Thyroid gland (tissue), 4 donors: ENCODE data around the gene IRF9. TPM values are rescaled to one million over a fixed set of nuclear protein-coding genes. Genes with fewer than 3 reads are reported as not detected.
A peak's percentile ranks its signal among the peaks of the same experiment; 100 is the strongest.

Experiments used
- DNase-seq, 2 donors: peaks; one replicate each; pipeline ENCODE4 v3.0.0-alpha.2; 2019
- H3K27ac ChIP-seq, 3 donors: fragments of 200-600 bp; sonication (generic); 1 replicate in 2 of 3; 2 replicates in 1 of 3; pipeline ENCODE4 v1.5.1; 2016 to 2019; ENCODE audit warnings: mild to moderate bottlenecking in 1 of 3, moderate library complexity in 1 of 3
- H3K27me3 ChIP-seq: fragments of 200-600 bp; sonication (generic); one replicate; pipeline ENCODE4 v1.5.1; 2019
- H3K36me3 ChIP-seq, 2 donors: fragments of 200-600 bp; sonication (generic); one replicate each; pipeline ENCODE4 v1.5.1; 2016 to 2019
- H3K4me1 ChIP-seq, 2 donors: fragments of 200-600 bp; sonication (generic); one replicate each; pipeline ENCODE4 v1.5.1; 2017 to 2019
- H3K4me3 ChIP-seq, 3 donors: fragments of 200-600 bp; sonication (generic); replicated peaks in 1 of 3; 1 replicate in 2 of 3; 2 replicates in 1 of 3; pipeline ENCODE4 v1.5.1; 2016; ENCODE audit warnings: mild to moderate bottlenecking in 1 of 3
- H3K9me3 ChIP-seq: fragments of 200-600 bp; sonication (generic); one replicate; pipeline ENCODE4 v1.5.1; 2017
- POLR2A ChIP-seq, 2 donors: fragments of 450-650 bp; IDR thresholded peaks; one replicate each; pipeline ENCODE4 v1.6.1; 2017; ENCODE audit warnings: antibody characterized with exemption in 2 of 2, mild to moderate bottlenecking in 2 of 2, moderate library complexity in 1 of 2
- WGBS, 2 donors: methylation state at CpG; one replicate each; pipeline ENCODE4 v1.1.5; 2017; 5-methylcytosine and 5-hydroxymethylcytosine counted together
- intact Hi-C: fragments of 100-400 bp; cut with DNase I; formaldehyde crosslinking; loops from one replicate; pipeline ENCODE4 v1.15.1; 2023
- total RNA-seq, 4 donors: library from RNA; depleted of rRNA; stranded (reverse); fragments of >200 nt; gene quantifications; one replicate each; pipeline ENCODE4 v1.2.3, GENCODE V29; 2016
- TF ChIP-seq, protein P1 (sequence below), 6 experiments: fragments of 200-600 bp in 3 of 6; fragments of 450-650 bp in 3 of 6; sonication (generic) in 3 of 6; IDR thresholded peaks; one replicate each; pipeline ENCODE4 v1.5.1; 2016 to 2019; ENCODE audit warnings: antibody characterized with exemption in 6 of 6, mild to moderate bottlenecking in 2 of 6, inconsistent platforms in 1 of 6, moderate library complexity in 1 of 6

Gene IRF9
- total RNA-seq, 4 donors from 2014 or later: 55.1 to 92.3 (median 70.0) TPM

DNA sequence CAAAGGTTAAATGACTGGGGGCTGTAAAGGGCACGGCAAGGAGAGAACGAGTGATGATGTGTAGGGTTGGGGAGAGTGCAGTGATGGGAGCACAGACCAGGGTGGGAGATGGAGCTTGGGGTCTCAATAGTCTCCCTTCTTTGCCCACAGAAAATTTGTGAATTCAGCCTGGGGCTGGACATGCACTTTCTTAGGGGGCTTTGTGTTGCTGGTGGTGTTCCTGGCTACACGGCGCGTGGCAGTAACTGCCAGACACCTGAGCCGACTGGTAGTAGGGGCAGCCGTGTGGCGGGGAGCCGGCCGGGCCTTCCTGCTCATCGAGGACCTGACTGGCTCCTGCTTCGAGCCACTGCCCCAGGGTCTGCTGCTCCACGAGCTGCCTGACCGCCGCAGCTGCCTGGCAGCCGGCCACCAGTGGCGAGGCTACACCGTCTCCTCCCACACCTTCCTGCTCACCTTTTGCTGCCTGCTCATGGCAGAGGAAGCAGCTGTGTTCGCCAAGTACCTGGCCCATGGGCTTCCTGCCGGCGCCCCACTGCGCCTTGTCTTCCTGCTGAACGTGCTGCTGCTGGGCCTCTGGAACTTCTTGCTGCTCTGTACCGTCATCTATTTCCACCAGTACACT is 28.9 kb upstream of the IRF9 start:
- H3K4me3 ChIP-seq: no peak overlapping the region
- WGBS, 2 donors: 57 to 60% methylated on average over 18 to 23 of the region's 24 CpGs

DNA sequence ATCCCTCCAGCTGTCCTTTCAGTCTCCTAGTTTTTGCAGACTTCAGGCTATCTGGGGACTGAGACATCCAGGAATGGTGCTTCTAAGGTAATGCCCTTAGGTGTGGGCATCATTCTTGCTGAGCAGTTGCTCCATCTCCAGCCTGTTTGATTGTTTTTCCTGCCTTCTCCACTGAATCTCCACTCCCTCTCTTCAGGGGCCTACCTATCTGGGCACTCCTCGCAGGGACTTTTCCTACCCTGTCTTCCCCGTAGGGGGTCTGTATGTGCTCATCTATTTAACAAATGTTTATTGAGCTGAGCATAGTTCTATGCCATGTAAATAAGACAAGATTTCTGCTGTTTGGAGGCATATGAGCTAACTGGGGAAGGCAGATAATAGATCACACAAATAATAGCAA is 28.1 kb upstream of the IRF9 start:
- no peak for TF ChIP-seq POLR2A (IDR thresholded peaks at IDR 0.05)
- TF ChIP-seq, protein P1, sequence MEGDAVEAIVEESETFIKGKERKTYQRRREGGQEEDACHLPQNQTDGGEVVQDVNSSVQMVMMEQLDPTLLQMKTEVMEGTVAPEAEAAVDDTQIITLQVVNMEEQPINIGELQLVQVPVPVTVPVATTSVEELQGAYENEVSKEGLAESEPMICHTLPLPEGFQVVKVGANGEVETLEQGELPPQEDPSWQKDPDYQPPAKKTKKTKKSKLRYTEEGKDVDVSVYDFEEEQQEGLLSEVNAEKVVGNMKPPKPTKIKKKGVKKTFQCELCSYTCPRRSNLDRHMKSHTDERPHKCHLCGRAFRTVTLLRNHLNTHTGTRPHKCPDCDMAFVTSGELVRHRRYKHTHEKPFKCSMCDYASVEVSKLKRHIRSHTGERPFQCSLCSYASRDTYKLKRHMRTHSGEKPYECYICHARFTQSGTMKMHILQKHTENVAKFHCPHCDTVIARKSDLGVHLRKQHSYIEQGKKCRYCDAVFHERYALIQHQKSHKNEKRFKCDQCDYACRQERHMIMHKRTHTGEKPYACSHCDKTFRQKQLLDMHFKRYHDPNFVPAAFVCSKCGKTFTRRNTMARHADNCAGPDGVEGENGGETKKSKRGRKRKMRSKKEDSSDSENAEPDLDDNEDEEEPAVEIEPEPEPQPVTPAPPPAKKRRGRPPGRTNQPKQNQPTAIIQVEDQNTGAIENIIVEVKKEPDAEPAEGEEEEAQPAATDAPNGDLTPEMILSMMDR (IDR thresholded peaks at IDR 0.05): no peak
- Histone ChIP-seq H3K27me3 (no peaks in the 10 kb centered on the region), H3K36me3 (peaks cover 0 to 5% of the 10 kb centered on the region in 2 donors), H3K4me3 (no peak overlapping the region), H3K4me1 (peaks cover 11 to 14% of the 10 kb centered on the region in 2 donors), H3K9me3 (no peaks in the 10 kb centered on the region), H3K27ac (no peak overlapping the region)
- intact Hi-C loops: no loop called here
- WGBS, 2 donors: 97 to 100% methylated on average over 2 of the region's 2 CpGs
- DNase-seq: no peak

More for the DNA sequence above, 28.9 kb upstream of the IRF9 start:
- no peaks in the 10 kb centered on the region for H3K27me3 ChIP-seq
- TF ChIP-seq POLR2A (IDR thresholded peaks at IDR 0.05): no peak
- TF ChIP-seq, protein P1 (IDR thresholded peaks at IDR 0.05): no peak
- H3K36me3 ChIP-seq: no peaks in the 10 kb centered on the region
- H3K9me3 ChIP-seq: no peaks in the 10 kb centered on the region
- peaks cover 11 to 13% of the 10 kb centered on the region in 2 donors for H3K4me1 ChIP-seq
- intact Hi-C loops: no loop called here
- peak overlapping the region in 1 of 3 donors; percentile 56 for H3K27ac ChIP-seq
- DNase-seq: peak; percentile 37 to 67

DNA sequence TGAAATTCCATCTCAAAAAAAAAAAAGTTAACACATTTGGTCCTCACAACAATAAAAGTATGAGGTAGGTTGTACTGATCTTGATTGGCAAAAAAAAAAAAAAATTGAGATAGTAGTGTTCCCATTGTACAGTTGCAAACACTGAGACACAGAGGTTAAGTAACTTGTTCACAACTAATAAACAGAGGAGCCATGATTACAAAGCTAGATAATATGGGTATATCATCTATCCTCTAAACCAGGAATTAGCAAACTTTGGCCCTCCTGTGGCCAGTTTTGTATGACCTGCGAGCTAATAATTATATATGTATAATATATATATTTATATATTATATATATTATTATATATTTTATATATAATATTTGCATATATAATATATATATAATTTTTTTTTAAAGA is 27.3 kb upstream of the IRF9 start:
- no peaks in the 10 kb centered on the region for H3K27me3 ChIP-seq
- H3K4me1 ChIP-seq: peaks cover 11 to 14% of the 10 kb centered on the region in 2 donors
- WGBS, 2 donors: 93 to 95% methylated on average over 1 of the region's 1 CpG
- no peak for DNase-seq
- peaks cover 7 to 12% of the 10 kb centered on the region in 2 donors for H3K36me3 ChIP-seq
- no peaks in the 10 kb centered on the region for H3K9me3 ChIP-seq
- no peak overlapping the region for H3K4me3 ChIP-seq
- H3K27ac ChIP-seq: no peak overlapping the region
- intact Hi-C loops: no loop called here
- TF ChIP-seq, protein P1 (IDR thresholded peaks at IDR 0.05): no peak
- no peak for TF ChIP-seq POLR2A (IDR thresholded peaks at IDR 0.05)

DNA sequence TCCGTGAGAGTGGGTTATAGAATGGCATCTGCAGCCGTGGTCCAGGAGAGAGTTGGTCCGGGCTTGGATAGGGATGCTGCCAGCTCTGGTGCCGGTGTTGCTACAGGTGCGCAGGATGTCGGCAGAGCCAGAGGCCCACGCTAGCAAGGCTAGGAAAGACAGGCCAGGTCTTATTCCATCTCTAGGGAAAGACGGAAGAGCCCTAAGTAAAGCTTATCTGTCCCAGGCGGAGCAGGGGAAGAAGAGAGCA is 25.6 kb upstream of the IRF9 start:
- Histone ChIP-seq H3K36me3 (peaks cover 14 to 15% of the 10 kb centered on the region in 2 donors), H3K27me3 (no peaks in the 10 kb centered on the region), H3K9me3 (no peaks in the 10 kb centered on the region), H3K4me3 (peak overlapping the region in 2 of 3 donors; percentile 10 to 83), H3K27ac (peak overlapping the region; percentile 52 to 80 (median 62)), H3K4me1 (peaks cover 17 to 27% of the 10 kb centered on the region in 2 donors)
- no peak for TF ChIP-seq POLR2A (IDR thresholded peaks at IDR 0.05)
- TF ChIP-seq, protein P1 (IDR thresholded peaks at IDR 0.05): no peak
- 4 to 6% methylated on average over 8 of the region's 9 CpGs for WGBS, 2 donors
- DNase-seq: no peak
- intact Hi-C loops: no loop called here

DNA sequence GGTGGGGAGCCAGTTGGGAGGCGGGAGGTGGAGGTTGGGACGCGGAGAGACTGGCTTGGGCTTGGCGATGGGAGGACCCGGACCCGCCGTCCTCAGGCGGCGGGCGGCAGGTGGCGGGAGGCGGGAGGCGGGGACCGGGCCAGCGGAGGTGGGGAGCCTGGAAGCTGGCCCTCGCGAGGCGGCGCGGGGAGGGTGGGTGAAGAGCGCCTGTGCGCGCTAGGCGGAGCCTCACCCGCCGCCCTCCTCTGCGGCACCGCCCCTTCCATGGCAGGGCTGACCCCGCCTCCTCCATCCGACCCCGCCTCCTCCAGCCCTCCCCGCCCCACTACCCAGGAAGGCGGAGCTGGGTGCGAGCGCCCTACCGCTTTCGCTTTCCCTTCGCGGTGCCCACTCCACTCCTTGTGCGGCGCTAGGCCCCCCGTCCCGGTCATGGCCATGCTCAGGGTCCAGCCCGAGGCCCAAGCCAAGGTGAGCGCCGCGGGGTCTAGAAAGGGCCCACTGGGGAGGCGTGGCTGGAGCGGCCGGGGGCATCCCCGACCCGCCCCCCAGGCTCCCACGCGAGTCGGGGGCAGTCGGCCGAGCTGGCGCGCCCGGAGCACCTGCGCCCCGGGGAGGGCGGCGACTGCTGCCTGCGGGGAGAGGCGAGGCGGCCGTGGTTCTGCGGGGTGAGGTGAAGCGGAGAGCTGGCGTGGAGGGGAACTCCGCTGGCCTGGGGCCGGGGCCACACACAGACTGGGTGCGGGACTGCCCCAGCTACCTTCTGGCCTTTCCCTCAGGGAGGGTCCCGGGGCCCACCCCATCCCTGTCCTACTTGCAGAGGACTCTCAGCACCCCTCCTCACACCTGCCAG is 25.0 kb upstream of the IRF9 start, which contains the start of gene PSME1:
Gene PSME1, plus strand, starts transcription at position 361 of the 850 bp plus-strand sequence. Its CDS starts 69 bp downstream, at position 430.
- TF ChIP-seq, protein P1 (IDR thresholded peaks at IDR 0.05): no peak
- peak; percentile 29 to 71 for TF ChIP-seq POLR2A (IDR thresholded peaks at IDR 0.05)
- WGBS, 2 donors: 0% methylated on average over 9 to 20 of the region's 75 CpGs
- Histone ChIP-seq H3K9me3 (no peaks in the 10 kb centered on the region), H3K4me1 (peaks cover 17 to 23% of the 10 kb centered on the region in 2 donors), H3K4me3 (peak within 1 kb of the TSS; percentile 83 to 94 (median 92)), H3K27me3 (no peaks in the 10 kb centered on the region), H3K27ac (peak within 1 kb of the TSS; percentile 72 to 81 (median 80)), H3K36me3 (peaks cover 14 to 15% of the 10 kb centered on the region in 2 donors)
- peak; percentile 94 for DNase-seq
- intact Hi-C loops: no loop called here
